ENCODE measurements around the gene GPC3.

DNA sequence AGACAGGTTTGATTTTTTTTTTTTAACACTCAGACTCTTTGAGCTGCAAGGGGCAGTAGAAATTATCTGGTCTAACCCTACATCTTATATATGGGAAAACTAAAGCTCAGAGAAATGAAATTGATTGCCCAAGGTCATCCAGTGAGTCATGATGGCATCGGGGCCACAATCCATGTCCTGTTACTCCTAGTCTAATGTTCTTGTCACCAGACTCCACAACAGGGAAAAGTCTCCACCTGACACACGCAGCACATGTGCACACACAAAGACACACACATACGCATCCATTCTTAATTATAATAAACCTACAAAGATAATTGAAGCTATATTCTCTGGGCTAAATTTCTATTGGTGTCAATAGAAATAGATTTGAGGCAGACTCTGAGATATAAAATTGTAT is 48.4 kb downstream of the GPC3 start:
- TF ChIP-seq POLR2A (IDR thresholded peaks at IDR 0.05; ENCODE audit: low read depth, low read length) (no peak), POLR2AphosphoS5 (IDR thresholded peaks at IDR 0.05; ENCODE audit: low read depth, low read length) (no peak)
